Right kidney (tissue), 9 donors: ENCODE results near the gene TRMT61A.
A peak's percentile ranks its signal among the peaks of the same experiment; 100 is the strongest.

Experiments used
- DNase-seq: peaks from one replicate; pipeline ENCODE4 v3.0.0-alpha.2; 2016
- long read RNA-seq, 8 donors: transcript quantifications; one replicate each; lab custom pipeline, GENCODE V29; 2026

Gene TRMT61A
- long read RNA-seq, donor 1, transcript TRMT61A-202 (4 exons, 3,229 nt), result major isoform, 5 of 5 reads
- long read RNA-seq, donor 1, partial matches to known transcripts, result 0 of 5 reads
- long read RNA-seq, donor 1, other reads (novel, unspliced or antisense), result 0 of 5 reads
- long read RNA-seq, donor 2, partial matches to known transcripts, result 0 of 2 reads
- long read RNA-seq, donor 2, other reads (novel, unspliced or antisense), result 0 of 2 reads
- long read RNA-seq, donor 3, partial matches to known transcripts, result 0 of 2 reads
- long read RNA-seq, donor 3, other reads (novel, unspliced or antisense), result 0 of 2 reads
- long read RNA-seq, donor 4, transcript TRMT61A-202 (4 exons, 3,229 nt), result major isoform, 5 of 13 reads
- long read RNA-seq, donor 4, partial matches to known transcripts, result 8 of 13 reads
- long read RNA-seq, donor 4, other reads (novel, unspliced or antisense), result 0 of 13 reads
- long read RNA-seq, donor 5, partial matches to known transcripts, result 0 of 2 reads
- long read RNA-seq, donor 5, other reads (novel, unspliced or antisense), result 0 of 2 reads
- long read RNA-seq, donor 6, transcript TRMT61A-202 (4 exons, 3,229 nt), result major isoform, 9 of 9 reads
- long read RNA-seq, donor 6, partial matches to known transcripts, result 0 of 9 reads
- long read RNA-seq, donor 6, other reads (novel, unspliced or antisense), result 0 of 9 reads
- long read RNA-seq, donor 7, result 0 reads
- long read RNA-seq, donor 8, partial matches to known transcripts, result 0 of 2 reads
- long read RNA-seq, donor 8, other reads (novel, unspliced or antisense), result 0 of 2 reads

GRCh38 chr14:103528587-103529382, at the start of gene TRMT61A:
TRMT61A (plus strand) TSS chr14:103529196; CDS start chr14:103529979, 783 bp downstream.
- peak; percentile 84 for DNase-seq

- no peak for DNase-seq
Measured at GRCh38 chr14:103480595-103480994, 48.4 kb upstream of the TRMT61A start.

- no peak for DNase-seq
Measured at GRCh38 chr14:103483600-103483999, 45.4 kb upstream of the TRMT61A start.

- DNase-seq, result no peak
Measured at GRCh38 chr14:103485504-103485903, 43.5 kb upstream of the TRMT61A start.

GRCh38 chr14:103488071-103488470, 40.9 kb upstream of the TRMT61A start:
- no peak for DNase-seq

GRCh38 chr14:103488960-103489359, 40.0 kb upstream of the TRMT61A start:
- DNase-seq, result no peak

- DNase-seq, result no peak
Measured at GRCh38 chr14:103489621-103490020, 39.4 kb upstream of the TRMT61A start.

- DNase-seq, result no peak
Measured at GRCh38 chr14:103491691-103492090, 37.3 kb upstream of the TRMT61A start.

- no peak for DNase-seq
Measured at GRCh38 chr14:103492156-103492925, 36.7 kb upstream of the TRMT61A start.

- no peak for DNase-seq
Measured at GRCh38 chr14:103495854-103496253, 33.1 kb upstream of the TRMT61A start.

GRCh38 chr14:103496776-103497175, 32.2 kb upstream of the TRMT61A start:
- DNase-seq, result no peak

- no peak for DNase-seq
Measured at GRCh38 chr14:103499709-103500108, 29.3 kb upstream of the TRMT61A start.

- peak; percentile 51 for DNase-seq
Measured at GRCh38 chr14:103500148-103500990, 28.6 kb upstream of the TRMT61A start.

GRCh38 chr14:103501041-103501870, 27.7 kb upstream of the TRMT61A start:
- DNase-seq, result no peak

- DNase-seq, result no peak
Measured at GRCh38 chr14:103501921-103502669, 26.9 kb upstream of the TRMT61A start.

- no peak for DNase-seq
Measured at GRCh38 chr14:103502877-103503276, 26.1 kb upstream of the TRMT61A start.

- no peak for DNase-seq
Measured at GRCh38 chr14:103503296-103503695, 25.7 kb upstream of the TRMT61A start.

- no peak for DNase-seq
Measured at GRCh38 chr14:103504991-103505565, 23.9 kb upstream of the TRMT61A start.

GRCh38 chr14:103507751-103508150, 21.2 kb upstream of the TRMT61A start:
- no peak for DNase-seq
